ENCODE results near the gene NTSR2. TPM values are rescaled to one million over a fixed set of nuclear protein-coding genes. Genes with fewer than 3 reads are reported as not detected.

Gene NTSR2
- total RNA-seq, 5 donors from 2014 or later (not counting 1 experiment from before 2014, with no cell fraction given), result not detected

GRCh38 chr2:11679016-11679415, 9.0 kb upstream of the NTSR2 start:
- ATAC-seq (replicated peaks in 1 of 4), result no peak
- no peak overlapping the region for H3K4me3 ChIP-seq (ENCODE audit: control insufficient read depth in 1 of 2, extremely low read depth in 1 of 2, low read length in 1 of 2)
- H3K27me3 ChIP-seq (replicated peaks in 1 of 2; ENCODE audit: control insufficient read depth in 2 of 2, extremely low read depth in 1 of 2, insufficient read depth in 2 of 2, low read length in 1 of 2), result peaks cover 12 to 53% of the 10 kb centered on the region in 2 experiments
- H3K27me3 Mint-ChIP-seq, result peaks cover 20 to 44% of the 10 kb centered on the region in 2 donors
- H3K27ac ChIP-seq (ENCODE audit: low read length), result no peak overlapping the region
- 94% methylated on average over 2 of the region's 7 CpGs for WGBS (ENCODE audit: insufficient coverage)
- no peaks in the 10 kb centered on the region for H3K36me3 Mint-ChIP-seq
- no peak overlapping the region for H3K4me3 Mint-ChIP-seq
- no peaks in the 10 kb centered on the region for H3K36me3 ChIP-seq (ENCODE audit: control insufficient read depth in 2 of 2, extremely low read depth in 1 of 2, insufficient read depth in 1 of 2, low read length in 1 of 2)
- POLR2A ChIA-PET, result no interaction called here
- no peaks in the 10 kb centered on the region for H3K9me3 Mint-ChIP-seq
- no peaks in the 10 kb centered on the region for H3K4me1 ChIP-seq (ENCODE audit: control insufficient read depth in 1 of 2, extremely low read depth in 1 of 2, insufficient read depth in 2 of 2, low read length in 2 of 2)
- H3K27ac Mint-ChIP-seq, result no peak overlapping the region
- no peak for DNase-seq
- CTCF ChIA-PET, result no interaction called here
- no peaks in the 10 kb centered on the region for H3K9me3 ChIP-seq
- H3K4me1 Mint-ChIP-seq, result peaks cover 4 to 8% (median 5%) of the 10 kb centered on the region in 3 donors

- Histone ChIP-seq H3K27me3 (replicated peaks in 1 of 2; ENCODE audit: control insufficient read depth in 2 of 2, extremely low read depth in 1 of 2, insufficient read depth in 2 of 2, low read length in 1 of 2) (peaks cover 12 to 51% of the 10 kb centered on the region in 2 experiments), H3K4me3 (ENCODE audit: control insufficient read depth in 1 of 2, extremely low read depth in 1 of 2, low read length in 1 of 2) (no peak overlapping the region), H3K36me3 (ENCODE audit: control insufficient read depth in 2 of 2, extremely low read depth in 1 of 2, insufficient read depth in 1 of 2, low read length in 1 of 2) (no peaks in the 10 kb centered on the region), H3K4me1 (ENCODE audit: control insufficient read depth in 1 of 2, extremely low read depth in 1 of 2, insufficient read depth in 2 of 2, low read length in 2 of 2) (no peaks in the 10 kb centered on the region), H3K27ac (ENCODE audit: low read length) (no peak overlapping the region), H3K9me3 (no peaks in the 10 kb centered on the region)
- Mint-ChIP-seq H3K4me3 (no peak overlapping the region), H3K27me3 (peaks cover 24 to 48% of the 10 kb centered on the region in 2 donors), H3K4me1 (peaks cover 4 to 8% (median 5%) of the 10 kb centered on the region in 3 donors), H3K27ac (no peak overlapping the region), H3K9me3 (no peaks in the 10 kb centered on the region), H3K36me3 (no peaks in the 10 kb centered on the region)
- CTCF ChIA-PET, result no interaction called here
- ATAC-seq (replicated peaks in 1 of 4), result no peak
- no peak for DNase-seq
- WGBS (ENCODE audit: insufficient coverage), result 67% methylated on average over 8 of the region's 14 CpGs
- POLR2A ChIA-PET, result no interaction called here
Observed at GRCh38 chr2:11678306-11678960, 8.4 kb upstream of the NTSR2 start.

- POLR2A ChIA-PET, result no interaction called here
- CTCF ChIA-PET, result no interaction called here
Observed at GRCh38 chr2:11677136-11678055, 7.4 kb upstream of the NTSR2 start.

GRCh38 chr2:11676640-11677039, 6.6 kb upstream of the NTSR2 start:
- no peaks in the 10 kb centered on the region for H3K4me1 Mint-ChIP-seq
- CTCF ChIA-PET, result no interaction called here
- H3K36me3 Mint-ChIP-seq, result no peaks in the 10 kb centered on the region
- Histone ChIP-seq H3K27ac (ENCODE audit: low read length) (no peak overlapping the region), H3K4me3 (ENCODE audit: control insufficient read depth in 1 of 2, extremely low read depth in 1 of 2, low read length in 1 of 2) (no peak overlapping the region), H3K36me3 (ENCODE audit: control insufficient read depth in 2 of 2, extremely low read depth in 1 of 2, insufficient read depth in 1 of 2, low read length in 1 of 2) (no peaks in the 10 kb centered on the region), H3K9me3 (no peaks in the 10 kb centered on the region), H3K4me1 (ENCODE audit: control insufficient read depth in 1 of 2, extremely low read depth in 1 of 2, insufficient read depth in 2 of 2, low read length in 2 of 2) (no peaks in the 10 kb centered on the region), H3K27me3 (replicated peaks in 1 of 2; ENCODE audit: control insufficient read depth in 2 of 2, extremely low read depth in 1 of 2, insufficient read depth in 2 of 2, low read length in 1 of 2) (peaks cover 12 to 45% of the 10 kb centered on the region in 2 experiments)
- H3K9me3 Mint-ChIP-seq, result no peaks in the 10 kb centered on the region
- H3K27ac Mint-ChIP-seq, result no peak overlapping the region
- POLR2A ChIA-PET, result interaction anchor here in 1 of 2 donors (0.6 kb wide), 1 partner anchor 25 kb away, joined by 3 read pairs; no protein-coding TSS in a partner anchor
- no peak for ATAC-seq (replicated peaks in 1 of 4)
- 47% methylated on average over 7 of the region's 11 CpGs for WGBS (ENCODE audit: insufficient coverage)
- H3K4me3 Mint-ChIP-seq, result no peak overlapping the region
- DNase-seq, result no peak
- H3K27me3 Mint-ChIP-seq, result peaks cover 32 to 53% of the 10 kb centered on the region in 2 donors

More at GRCh38 chr2:11677136-11678055, 7.4 kb upstream of the NTSR2 start:
- H3K27me3 ChIP-seq (replicated peaks in 1 of 2; ENCODE audit: control insufficient read depth in 2 of 2, extremely low read depth in 1 of 2, insufficient read depth in 2 of 2, low read length in 1 of 2), result peaks cover 12 to 46% of the 10 kb centered on the region in 2 experiments
- Mint-ChIP-seq H3K9me3 (no peaks in the 10 kb centered on the region), H3K27ac (no peak overlapping the region), H3K36me3 (no peaks in the 10 kb centered on the region), H3K4me3 (no peak overlapping the region), H3K27me3 (peaks cover 32 to 51% of the 10 kb centered on the region in 2 donors), H3K4me1 (peaks cover 4% of the 10 kb centered on the region in 3 donors)
- no peaks in the 10 kb centered on the region for H3K9me3 ChIP-seq
- no peaks in the 10 kb centered on the region for H3K36me3 ChIP-seq (ENCODE audit: control insufficient read depth in 2 of 2, extremely low read depth in 1 of 2, insufficient read depth in 1 of 2, low read length in 1 of 2)
- no peaks in the 10 kb centered on the region for H3K4me1 ChIP-seq (ENCODE audit: control insufficient read depth in 1 of 2, extremely low read depth in 1 of 2, insufficient read depth in 2 of 2, low read length in 2 of 2)
- H3K4me3 ChIP-seq (ENCODE audit: control insufficient read depth in 1 of 2, extremely low read depth in 1 of 2, low read length in 1 of 2), result no peak overlapping the region
- WGBS (ENCODE audit: insufficient coverage), result 36% methylated on average over 15 of the region's 27 CpGs
- ATAC-seq (replicated peaks in 1 of 4) (no peak), DNase-seq (no peak)
- no peak overlapping the region for H3K27ac ChIP-seq (ENCODE audit: low read length)

GRCh38 chr2:11675423-11676112, 5.6 kb upstream of the NTSR2 start:
- Histone ChIP-seq H3K27ac (ENCODE audit: low read length) (no peak overlapping the region), H3K36me3 (ENCODE audit: control insufficient read depth in 2 of 2, extremely low read depth in 1 of 2, insufficient read depth in 1 of 2, low read length in 1 of 2) (no peaks in the 10 kb centered on the region), H3K4me3 (ENCODE audit: control insufficient read depth in 1 of 2, extremely low read depth in 1 of 2, low read length in 1 of 2) (no peak overlapping the region), H3K27me3 (replicated peaks in 1 of 2; ENCODE audit: control insufficient read depth in 2 of 2, extremely low read depth in 1 of 2, insufficient read depth in 2 of 2, low read length in 1 of 2) (peaks cover 16 to 44% of the 10 kb centered on the region in 2 experiments), H3K4me1 (ENCODE audit: control insufficient read depth in 1 of 2, extremely low read depth in 1 of 2, insufficient read depth in 2 of 2, low read length in 2 of 2) (no peaks in the 10 kb centered on the region), H3K9me3 (no peaks in the 10 kb centered on the region)
- Mint-ChIP-seq H3K9me3 (no peaks in the 10 kb centered on the region), H3K4me1 (no peaks in the 10 kb centered on the region), H3K27me3 (peaks cover 33 to 55% of the 10 kb centered on the region in 2 donors), H3K4me3 (no peak overlapping the region), H3K27ac (no peak overlapping the region), H3K36me3 (peaks cover under 1% of the 10 kb centered on the region)
- no peak for ATAC-seq (replicated peaks in 1 of 4)
- no CpG with 5 or more reads among the region's 3 CpGs for WGBS (ENCODE audit: insufficient coverage)
- ChIA-PET CTCF (interaction anchor here in 1 of 2 donors (0.7 kb wide), 1 partner anchor 186 kb away, joined by 3 read pairs; no protein-coding TSS in a partner anchor), POLR2A (no interaction called here)
- no peak for DNase-seq

GRCh38 chr2:11674983-11675382, 5.0 kb upstream of the NTSR2 start:
- H3K4me1 ChIP-seq (ENCODE audit: control insufficient read depth in 1 of 2, extremely low read depth in 1 of 2, insufficient read depth in 2 of 2, low read length in 2 of 2), result no peaks in the 10 kb centered on the region
- ATAC-seq (replicated peaks in 1 of 4), result no peak
- H3K27ac Mint-ChIP-seq, result no peak overlapping the region

More at GRCh38 chr2:11674983-11675382, 5.0 kb upstream of the NTSR2 start:
- whole genome bisulfite sequencing (ENCODE audit: insufficient coverage), result 61% methylated on average over 9 of the region's 10 CpGs
- Histone ChIP-seq H3K27me3 (replicated peaks in 1 of 2; ENCODE audit: control insufficient read depth in 2 of 2, extremely low read depth in 1 of 2, insufficient read depth in 2 of 2, low read length in 1 of 2) (peaks cover 16 to 44% of the 10 kb centered on the region in 2 experiments), H3K27ac (ENCODE audit: low read length) (no peak overlapping the region), H3K9me3 (no peaks in the 10 kb centered on the region), H3K36me3 (ENCODE audit: control insufficient read depth in 2 of 2, extremely low read depth in 1 of 2, insufficient read depth in 1 of 2, low read length in 1 of 2) (no peaks in the 10 kb centered on the region), H3K4me3 (ENCODE audit: control insufficient read depth in 1 of 2, extremely low read depth in 1 of 2, low read length in 1 of 2) (no peak overlapping the region)
- peaks cover 4% of the 10 kb centered on the region for H3K36me3 Mint-ChIP-seq
- H3K27me3 Mint-ChIP-seq, result peaks cover 39 to 61% of the 10 kb centered on the region in 2 donors
- H3K4me3 Mint-ChIP-seq, result no peak overlapping the region
- CTCF ChIA-PET, result no interaction called here
- POLR2A ChIA-PET, result no interaction called here
- no peaks in the 10 kb centered on the region for H3K9me3 Mint-ChIP-seq
- peaks cover 0 to 3% (median 3%) of the 10 kb centered on the region in 3 donors for H3K4me1 Mint-ChIP-seq
- DNase-seq, result no peak

Data from T-cell (primary cell).